Activated CD8-positive, alpha-beta memory T cell treated with anti-CD3 and anti-CD28 coated beads for 48 hours (primary cell): ENCODE data around the gene FOXP2.
"Not testable (repeated sequence)": the region's sequence is repeated elsewhere in the genome, so short reads cannot be mapped to it uniquely, and the experiment has no call there.

Source experiments
- DNase-seq, 3 experiments: peaks; one replicate each; pipeline ENCODE4 v3.0.0-alpha.2; 2020; ENCODE audit warnings: low read depth in 2 of 3, low spot score in 2 of 3

FOXP2 gene

GRCh38 chr7:114575098-114575497, 160.5 kb downstream of the FOXP2 start:
- no peak for DNase-seq

GRCh38 chr7:114580963-114581362, 166.3 kb downstream of the FOXP2 start:
- DNase-seq: not testable (repeated sequence)

- no peak for DNase-seq
Observed at GRCh38 chr7:114588506-114588905, 173.9 kb downstream of the FOXP2 start.

- no peak for DNase-seq
Observed at GRCh38 chr7:114589436-114589835, 174.8 kb downstream of the FOXP2 start.

GRCh38 chr7:114590298-114590697, 175.7 kb downstream of the FOXP2 start:
- DNase-seq: no peak

- DNase-seq: no peak
Observed at GRCh38 chr7:114598946-114599345, 184.3 kb downstream of the FOXP2 start.

- no peak for DNase-seq
Observed at GRCh38 chr7:114606100-114606499, 191.5 kb downstream of the FOXP2 start.

GRCh38 chr7:114608822-114609221, 194.2 kb downstream of the FOXP2 start:
- DNase-seq: not testable (repeated sequence)

GRCh38 chr7:114620208-114620607, 205.6 kb downstream of the FOXP2 start:
- no peak for DNase-seq

GRCh38 chr7:114622221-114622620, 207.6 kb downstream of the FOXP2 start:
- DNase-seq: no peak

- no peak for DNase-seq
Observed at GRCh38 chr7:114623146-114623545, 208.5 kb downstream of the FOXP2 start.

GRCh38 chr7:114627231-114627630, 212.6 kb downstream of the FOXP2 start:
- no peak for DNase-seq

- no peak for DNase-seq
Observed at GRCh38 chr7:114628362-114628761, 213.7 kb downstream of the FOXP2 start.

GRCh38 chr7:114629762-114630161, 215.1 kb downstream of the FOXP2 start:
- no peak for DNase-seq

- no peak for DNase-seq
Observed at GRCh38 chr7:114630201-114630990, 215.8 kb downstream of the FOXP2 start.

GRCh38 chr7:114631249-114631822, 216.7 kb downstream of the FOXP2 start:
- DNase-seq: no peak

GRCh38 chr7:114639451-114639850, 224.8 kb downstream of the FOXP2 start:
- DNase-seq: no peak

GRCh38 chr7:114644455-114644854, 229.8 kb downstream of the FOXP2 start:
- DNase-seq: no peak

GRCh38 chr7:114645451-114645850, 230.8 kb downstream of the FOXP2 start:
- no peak for DNase-seq

GRCh38 chr7:114647518-114647917, 232.9 kb downstream of the FOXP2 start:
- no peak for DNase-seq

GRCh38 chr7:114648117-114648516, 233.5 kb downstream of the FOXP2 start:
- DNase-seq: no peak

GRCh38 chr7:114648680-114649079, 234.1 kb downstream of the FOXP2 start:
- no peak for DNase-seq

- no peak for DNase-seq
Observed at GRCh38 chr7:114649689-114650088, 235.1 kb downstream of the FOXP2 start.
